B cell (primary cell): ENCODE measurements around the gene MATN1. TPM values are rescaled to one million over a fixed set of nuclear protein-coding genes. Genes with fewer than 3 reads are reported as not detected.

Experiments used
- ATAC-seq: fragments of 200-7000 bp; cut with Tn5 transposase; one replicate; pipeline ENCODE4 v1.10.0; 2021; ENCODE audit warnings: low read depth, mild to moderate bottlenecking, moderate number of reproducible peaks, moderate library complexity
- CTCF ChIA-PET: fragments of 350-600 bp; sonication (Branson Sonifier 250); formaldehyde crosslinking; loops from one replicate; lab custom pipeline; 2021; ENCODE audit warnings: antibody characterized with exemption, inconsistent platforms; lab: Charles Lee
- POLR2A ChIA-PET: fragments of 350-600 bp; sonication (Branson Sonifier 250); formaldehyde crosslinking; loops from one replicate; lab custom pipeline; 2021; ENCODE audit warnings: antibody characterized with exemption; lab: Charles Lee
- DNase-seq: peaks from one replicate; pipeline ENCODE4 v3.0.0; 2013
- H2AFZ ChIP-seq: 2 replicates; pipeline ENCODE4 v1.6.1; 2012; ENCODE audit warnings: mild to moderate bottlenecking, low read depth, low read length; ENCODE audit not compliant: insufficient read depth, poor library complexity, severe bottlenecking
- H3K27ac ChIP-seq, 2 donors: 1 replicate in 1 of 2; 2 replicates in 1 of 2; pipeline ENCODE4 v1.5.1; 2012 to 2013; ENCODE audit warnings: low read length in 2 of 2, mild to moderate bottlenecking in 2 of 2, moderate library complexity in 1 of 2
- H3K27me3 ChIP-seq, 4 experiments: fragments of 200-600 bp in 1 of 4; sonication (generic) in 1 of 4; replicated peaks in 1 of 4; 1 replicate in 2 of 4; 2 replicates in 2 of 4; pipeline versions ENCODE4 v1.6.1 to v1.7.0; 2013 to 2016; ENCODE audit warnings: low read length in 3 of 4, mild to moderate bottlenecking in 2 of 4, mixed read lengths in 1 of 4, moderate library complexity in 1 of 4; ENCODE audit not compliant: insufficient read depth in 4 of 4, control insufficient read depth in 3 of 4; ENCODE audit errors: control extremely low read depth in 1 of 4
- H3K36me3 ChIP-seq, 2 experiments: replicated peaks in 1 of 2; 1 replicate in 1 of 2; 2 replicates in 1 of 2; pipeline versions ENCODE4 v1.6.1 to v1.7.1; 2013; ENCODE audit warnings: low read length in 1 of 2; ENCODE audit not compliant: insufficient read depth in 2 of 2, control insufficient read depth in 1 of 2; ENCODE audit errors: control extremely low read depth in 1 of 2, extremely low read depth in 1 of 2
- H3K4me1 ChIP-seq, 2 donors: fragments of 200-600 bp in 1 of 2; sonication (generic) in 1 of 2; 1 replicate in 1 of 2; 2 replicates in 1 of 2; pipeline versions ENCODE4 v1.5.1 to v1.6.1; 2013 to 2017; ENCODE audit warnings: low read length in 2 of 2; ENCODE audit not compliant: control insufficient read depth in 2 of 2, insufficient read depth in 2 of 2
- H3K4me2 ChIP-seq: replicated peaks from 2 replicates; pipeline ENCODE3; 2012; ENCODE audit warnings: mild to moderate bottlenecking, low read depth, low read length; ENCODE audit not compliant: poor library complexity, severe bottlenecking
- H3K4me3 ChIP-seq, 5 experiments: fragments of 200-600 bp in 1 of 5; sonication (generic) in 1 of 5; 1 replicate in 3 of 5; 2 replicates in 2 of 5; pipeline versions ENCODE4 v1.5.1 to v1.7.0; 2011 to 2016; ENCODE audit warnings: low read length in 4 of 5, mild to moderate bottlenecking in 4 of 5, low read depth in 2 of 5, control low read depth in 1 of 5, moderate library complexity in 1 of 5; ENCODE audit not compliant: insufficient read depth in 1 of 5; ENCODE audit errors: control extremely low read depth in 1 of 5, extremely low read depth in 1 of 5
- H3K79me2 ChIP-seq: fragments of 200-600 bp; sonication (generic); one replicate; pipeline ENCODE4 v1.6.0; 2016; ENCODE audit warnings: low read length; ENCODE audit not compliant: control insufficient read depth, insufficient read depth
- H3K9ac ChIP-seq: fragments of 200-600 bp; sonication (generic); 2 replicates; pipeline ENCODE4 v1.6.1; 2017; ENCODE audit warnings: mild to moderate bottlenecking, low read length, moderate library complexity
- H3K9me3 ChIP-seq, 3 donors: one replicate each; pipeline versions ENCODE4 v1.6.1 to v1.7.1; 2013; ENCODE audit warnings: low read length in 2 of 3; ENCODE audit not compliant: control insufficient read depth in 2 of 3, insufficient read depth in 1 of 3; ENCODE audit errors: control extremely low read depth in 1 of 3
- H4K20me1 ChIP-seq: 2 replicates; pipeline ENCODE4 v1.6.0; 2012; ENCODE audit warnings: mild to moderate bottlenecking, low read length; ENCODE audit not compliant: insufficient read depth, control insufficient read depth, poor library complexity, severe bottlenecking
- H3K27ac Mint-ChIP-seq: one replicate; pipeline ENCODE4 v1.8.0; 2021; ENCODE audit warnings: mixed read lengths
- H3K27me3 Mint-ChIP-seq: one replicate; pipeline ENCODE4 v1.8.0; 2021; ENCODE audit warnings: mixed read lengths
- H3K4me1 Mint-ChIP-seq: one replicate; pipeline ENCODE4 v1.8.0; 2021; ENCODE audit warnings: mixed read lengths
- H3K4me3 Mint-ChIP-seq: one replicate; pipeline ENCODE4 v1.8.0; 2021; ENCODE audit warnings: mixed read lengths
- H3K9me3 Mint-ChIP-seq: one replicate; pipeline ENCODE4 v1.8.0; 2022; ENCODE audit warnings: mixed read lengths; ENCODE audit not compliant: insufficient read depth
- CTCF ChIP-seq: fragments of 200-600 bp; IDR thresholded peaks from one replicate; pipeline ENCODE4 v1.8.0; 2022; ENCODE audit warnings: antibody characterized with exemption, mild to moderate bottlenecking
- EZH2 ChIP-seq: IDR thresholded peaks from 2 replicates; pipeline ENCODE4 v1.6.1; 2012; ENCODE audit warnings: borderline replicate concordance, low read depth, mild to moderate bottlenecking, moderate library complexity, low read length; ENCODE audit not compliant: insufficient read depth, poor library complexity, severe bottlenecking
- WGBS: methylation state at CpG from one replicate; pipeline ENCODE4 v1.1.5; 2013; ENCODE audit warnings: missing lambda C conversion rate; ENCODE audit not compliant: insufficient coverage; 5-methylcytosine and 5-hydroxymethylcytosine counted together
- intact Hi-C: fragments of 100-400 bp; cut with micrococcal nuclease; formaldehyde crosslinking; loops from one replicate; pipeline ENCODE4 v1.10.0; 2022
- polyA plus RNA-seq: library from polyadenylated mRNA; depleted of rRNA; stranded (reverse); fragments of >200 nt; gene quantifications from 2 replicates; pipeline ENCODE4 v1.2.3, GENCODE V29; 2012
- total RNA-seq, 2 donors: library from RNA; stranded (reverse); fragments of 120-200 nt in 1 of 2; gene quantifications; 1 replicate in 1 of 2; 2 replicates in 1 of 2; pipeline versions ENCODE4 v1.2.3 to v1.2.4, GENCODE V29; 2013 to 2022

MATN1 gene
- total and polyA plus RNA-seq, 2 donors (not counting 1 experiment from before 2014, with no cell fraction given) = 2.5 to 3.2 TPM

DNA sequence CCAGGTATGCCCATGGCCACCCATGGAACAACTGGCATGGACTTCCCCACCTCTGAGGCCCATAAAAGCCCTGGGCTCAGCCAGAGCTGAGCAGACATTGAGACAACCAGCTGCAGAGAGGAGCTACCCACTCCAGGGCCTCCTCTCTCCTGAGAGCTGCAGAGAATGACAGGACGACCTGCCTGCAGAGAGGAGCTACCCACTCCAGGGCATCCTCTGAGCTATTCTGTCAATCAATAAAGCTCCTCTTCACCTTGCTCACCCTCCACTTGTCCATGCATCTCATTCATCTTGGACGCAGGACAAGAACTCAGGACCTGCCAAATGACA lies 43.4 kb downstream of the MATN1 start:
- Mint-ChIP-seq H3K9me3 (peaks cover 4% of the 10 kb centered on the region), H3K27me3 (peaks cover 52% of the 10 kb centered on the region), H3K4me3 (no peak overlapping the region), H3K27ac (no peak overlapping the region), H3K4me1 (no peaks in the 10 kb centered on the region)
- ChIA-PET POLR2A (no interaction called here), CTCF (no interaction called here)
- Histone ChIP-seq H3K9ac (no peak overlapping the region), H3K4me3 (no peak overlapping the region), H3K36me3 (no peaks in the 10 kb centered on the region), H4K20me1 (no peaks in the 10 kb centered on the region), H3K9me3 (peaks cover 0 to 28% (median 4%) of the 10 kb centered on the region in 3 donors), H3K27ac (no peak overlapping the region), H3K4me1 (peaks cover 4 to 12% of the 10 kb centered on the region in 2 donors), H3K79me2 (no peaks in the 10 kb centered on the region), H3K4me2 (no peak overlapping the region), H2AFZ (no peak overlapping the region), H3K27me3 (peaks cover 0 to 27% (median 16%) of the 10 kb centered on the region in 4 experiments)
- TF ChIP-seq EZH2 = no peak
- TF ChIP-seq CTCF = no peak
- intact Hi-C loops = no loop called here
- 78% methylated on average over 2 of the region's 2 CpGs for WGBS
- DNase-seq (no peak), ATAC-seq (no peak)

GRCh38 chr1:30679201-30679975 lies 44.0 kb downstream of the MATN1 start:
- H3K4me1 ChIP-seq = peaks cover 0 to 6% of the 10 kb centered on the region in 2 donors
- peaks cover 0 to 21% (median 14%) of the 10 kb centered on the region in 4 experiments for H3K27me3 ChIP-seq
- intact Hi-C loops = no loop called here
- Mint-ChIP-seq H3K9me3 (peaks cover 4% of the 10 kb centered on the region), H3K4me3 (no peak overlapping the region), H3K4me1 (no peaks in the 10 kb centered on the region), H3K27me3 (peaks cover 46% of the 10 kb centered on the region), H3K27ac (no peak overlapping the region)
- no peaks in the 10 kb centered on the region for H4K20me1 ChIP-seq
- no peak overlapping the region for H3K9ac ChIP-seq
- TF ChIP-seq EZH2 (no peak), CTCF (no peak)
- no peak overlapping the region for H3K4me3 ChIP-seq
- CTCF ChIA-PET = no interaction called here
- H3K79me2 ChIP-seq = no peaks in the 10 kb centered on the region
- POLR2A ChIA-PET = no interaction called here
- no peak overlapping the region for H3K4me2 ChIP-seq
- ATAC-seq = no peak
- H3K9me3 ChIP-seq = peaks cover 0 to 28% (median 4%) of the 10 kb centered on the region in 3 donors
- no peak for DNase-seq
- WGBS = 86% methylated on average over 2 of the region's 2 CpGs
- no peaks in the 10 kb centered on the region for H3K36me3 ChIP-seq
- no peak overlapping the region for H2AFZ ChIP-seq
- no peak overlapping the region for H3K27ac ChIP-seq
